HG03039 (cell line): Measurements from ENCODE around the gene SSR3.

Experiments used
- ATAC-seq: cut with Tn5 transposase; IDR thresholded peaks from one replicate; pipeline ENCODE4 v1.9.1; 2021; ENCODE audit warnings: mild to moderate bottlenecking, moderate library complexity; ENCODE audit not compliant: unreplicated experiment

SSR3 gene

DNA sequence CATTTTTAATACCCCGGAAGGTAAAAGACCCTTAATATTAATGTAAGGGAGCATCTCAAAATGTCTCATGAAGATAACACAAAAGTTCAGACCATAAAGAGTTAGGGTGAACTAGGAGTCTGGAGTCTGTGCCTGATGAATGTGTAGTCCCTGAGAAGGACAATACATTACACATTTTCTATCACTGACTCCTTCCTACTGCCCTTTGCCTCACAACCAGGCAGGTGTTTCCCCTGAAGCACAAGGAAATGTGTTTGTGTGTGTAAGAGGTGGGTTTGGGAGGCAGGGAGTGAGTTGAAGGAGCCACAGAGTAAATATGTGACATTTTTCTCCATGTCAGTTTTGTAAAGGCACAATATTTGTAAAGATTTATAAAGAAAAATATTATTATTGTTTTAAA is 59.1 kb downstream of the SSR3 start:
- no peak for ATAC-seq

DNA sequence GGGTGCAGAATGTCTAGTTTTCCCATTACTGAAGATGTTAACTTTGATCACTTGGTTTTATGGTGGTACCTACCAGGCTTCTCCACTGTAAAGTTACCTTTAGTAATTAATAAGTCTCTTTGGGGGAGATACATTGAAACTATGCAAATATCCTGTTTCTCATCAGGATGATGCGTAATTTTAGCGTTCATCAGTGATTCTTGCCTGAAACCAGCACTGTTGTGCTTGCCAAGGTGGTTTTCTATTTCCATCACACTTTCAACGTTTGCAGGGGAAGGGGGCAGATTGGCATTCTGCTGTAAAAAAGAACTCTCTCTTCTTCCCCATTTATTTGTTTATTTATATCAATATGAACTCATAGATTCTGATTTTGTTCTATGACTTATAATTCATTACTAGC is 61.0 kb downstream of the SSR3 start:
- no peak for ATAC-seq

DNA sequence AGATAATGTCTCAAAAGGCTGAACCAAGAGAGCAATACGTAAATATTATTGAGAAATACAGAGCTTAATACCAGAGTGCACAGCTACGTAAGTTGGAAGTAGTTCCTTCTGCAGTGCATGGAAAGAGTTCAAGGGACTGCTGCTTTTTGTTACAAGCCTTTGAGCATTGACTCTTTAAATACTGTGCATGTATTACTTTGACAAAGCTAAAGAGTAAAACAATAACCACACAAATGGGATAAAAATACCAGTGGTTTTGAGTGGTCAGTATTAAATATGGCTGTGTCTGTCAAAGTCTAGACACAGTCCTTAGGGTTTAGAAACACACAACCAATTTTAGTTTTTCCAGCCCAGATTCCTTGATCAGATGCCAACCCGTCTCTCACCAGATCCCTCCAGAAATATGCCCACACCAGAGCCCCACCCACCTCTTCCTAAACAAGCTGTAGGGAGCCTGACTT is 62.1 kb downstream of the SSR3 start:
- no peak for ATAC-seq

DNA sequence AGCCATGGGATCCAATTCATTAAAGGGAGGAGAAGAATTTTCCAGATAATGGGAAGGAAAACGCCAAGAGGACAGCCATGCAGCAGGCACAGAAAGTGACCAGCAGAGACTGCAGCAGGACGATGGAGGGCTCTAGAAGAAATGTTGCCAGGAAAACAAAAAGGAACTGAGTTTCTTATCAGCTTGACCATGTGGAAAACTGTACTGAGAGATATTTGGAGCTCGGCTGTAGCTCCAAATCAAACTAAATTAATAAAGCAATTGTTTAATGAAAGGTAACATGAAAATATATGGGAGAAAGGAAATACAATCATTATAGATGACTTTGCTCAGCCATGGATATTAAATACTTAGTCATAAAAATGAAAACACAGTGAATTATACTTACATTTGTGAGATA is 63.7 kb downstream of the SSR3 start:
- no peak for ATAC-seq
